ENCODE data around the gene PDE11A. TPM values are rescaled to one million over a fixed set of nuclear protein-coding genes. Genes with fewer than 3 reads are reported as not detected.

The PDE11A gene
- total and polyA plus RNA-seq, 2 of the 13 experiments (the other 11 are each of a cell fraction or from before 2014, with no cell fraction given), result 1.2 to 1.7 TPM

DNA sequence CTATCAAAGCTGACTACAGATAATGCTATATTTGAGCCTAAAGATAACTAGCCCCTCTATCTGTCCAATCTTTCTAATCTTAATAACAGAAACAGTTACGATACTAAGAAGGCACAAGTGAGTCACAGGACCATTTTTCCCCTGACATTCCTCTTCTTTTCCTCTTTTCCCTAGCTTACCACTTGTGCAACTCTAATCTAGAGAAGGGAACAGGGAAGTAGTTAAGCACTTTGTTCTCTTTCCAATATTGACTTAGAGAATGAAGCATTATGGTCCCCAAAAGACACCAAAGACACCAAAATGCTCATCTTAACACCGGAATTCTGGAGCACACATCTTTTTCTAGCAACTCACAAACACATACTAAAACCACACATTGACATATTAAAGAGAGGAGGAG, 1.8 kb downstream of the PDE11A start (continued):
- TF ChIP-seq SOX5 (CRISPR knock-in tag; IDR thresholded peaks at IDR 0.05; ENCODE audit: borderline replicate concordance), result peak; percentile 74
- no peak for TF ChIP-seq ZNF292 (CRISPR knock-in tag; IDR thresholded peaks at IDR 0.05; ENCODE audit: borderline replicate concordance, low read depth)
- TF ChIP-seq SRY (CRISPR knock-in tag; IDR thresholded peaks at IDR 0.05), result no peak
- TF ChIP-seq FOXP1 (IDR thresholded peaks at IDR 0.05), result no peak
- TF ChIP-seq FOXP1 (CRISPR knock-in tag; IDR thresholded peaks at IDR 0.05), result 0 out of 2 replicates have a peak, but pooled peaks have one; percentile 12
- TF ChIP-seq, protein P1, sequence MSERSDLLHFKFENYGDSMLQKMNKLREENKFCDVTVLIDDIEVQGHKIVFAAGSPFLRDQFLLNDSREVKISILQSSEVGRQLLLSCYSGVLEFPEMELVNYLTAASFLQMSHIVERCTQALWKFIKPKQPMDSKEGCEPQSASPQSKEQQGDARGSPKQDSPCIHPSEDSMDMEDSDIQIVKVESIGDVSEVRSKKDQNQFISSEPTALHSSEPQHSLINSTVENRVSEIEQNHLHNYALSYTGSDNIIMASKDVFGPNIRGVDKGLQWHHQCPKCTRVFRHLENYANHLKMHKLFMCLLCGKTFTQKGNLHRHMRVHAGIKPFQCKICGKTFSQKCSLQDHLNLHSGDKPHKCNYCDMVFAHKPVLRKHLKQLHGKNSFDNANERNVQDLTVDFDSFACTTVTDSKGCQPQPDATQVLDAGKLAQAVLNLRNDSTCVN (CRISPR knock-in tag; IDR thresholded peaks at IDR 0.05; ENCODE audit: borderline replicate concordance), result peak; percentile 74; the same call in 1 of the 2 replicates
- TF ChIP-seq, protein P2, sequence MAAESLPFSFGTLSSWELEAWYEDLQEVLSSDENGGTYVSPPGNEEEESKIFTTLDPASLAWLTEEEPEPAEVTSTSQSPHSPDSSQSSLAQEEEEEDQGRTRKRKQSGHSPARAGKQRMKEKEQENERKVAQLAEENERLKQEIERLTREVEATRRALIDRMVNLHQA (CRISPR knock-in tag; IDR thresholded peaks at IDR 0.05), result no peak
- TF ChIP-seq, protein P3, sequence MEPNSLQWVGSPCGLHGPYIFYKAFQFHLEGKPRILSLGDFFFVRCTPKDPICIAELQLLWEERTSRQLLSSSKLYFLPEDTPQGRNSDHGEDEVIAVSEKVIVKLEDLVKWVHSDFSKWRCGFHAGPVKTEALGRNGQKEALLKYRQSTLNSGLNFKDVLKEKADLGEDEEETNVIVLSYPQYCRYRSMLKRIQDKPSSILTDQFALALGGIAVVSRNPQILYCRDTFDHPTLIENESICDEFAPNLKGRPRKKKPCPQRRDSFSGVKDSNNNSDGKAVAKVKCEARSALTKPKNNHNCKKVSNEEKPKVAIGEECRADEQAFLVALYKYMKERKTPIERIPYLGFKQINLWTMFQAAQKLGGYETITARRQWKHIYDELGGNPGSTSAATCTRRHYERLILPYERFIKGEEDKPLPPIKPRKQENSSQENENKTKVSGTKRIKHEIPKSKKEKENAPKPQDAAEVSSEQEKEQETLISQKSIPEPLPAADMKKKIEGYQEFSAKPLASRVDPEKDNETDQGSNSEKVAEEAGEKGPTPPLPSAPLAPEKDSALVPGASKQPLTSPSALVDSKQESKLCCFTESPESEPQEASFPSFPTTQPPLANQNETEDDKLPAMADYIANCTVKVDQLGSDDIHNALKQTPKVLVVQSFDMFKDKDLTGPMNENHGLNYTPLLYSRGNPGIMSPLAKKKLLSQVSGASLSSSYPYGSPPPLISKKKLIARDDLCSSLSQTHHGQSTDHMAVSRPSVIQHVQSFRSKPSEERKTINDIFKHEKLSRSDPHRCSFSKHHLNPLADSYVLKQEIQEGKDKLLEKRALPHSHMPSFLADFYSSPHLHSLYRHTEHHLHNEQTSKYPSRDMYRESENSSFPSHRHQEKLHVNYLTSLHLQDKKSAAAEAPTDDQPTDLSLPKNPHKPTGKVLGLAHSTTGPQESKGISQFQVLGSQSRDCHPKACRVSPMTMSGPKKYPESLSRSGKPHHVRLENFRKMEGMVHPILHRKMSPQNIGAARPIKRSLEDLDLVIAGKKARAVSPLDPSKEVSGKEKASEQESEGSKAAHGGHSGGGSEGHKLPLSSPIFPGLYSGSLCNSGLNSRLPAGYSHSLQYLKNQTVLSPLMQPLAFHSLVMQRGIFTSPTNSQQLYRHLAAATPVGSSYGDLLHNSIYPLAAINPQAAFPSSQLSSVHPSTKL (CRISPR knock-in tag; IDR thresholded peaks at IDR 0.05), result peak; percentile 52
- TF ChIP-seq ZNF773 (CRISPR knock-in tag; IDR thresholded peaks at IDR 0.05; ENCODE audit: borderline replicate concordance), result no peak
- no peak for TF ChIP-seq SNAI1 (CRISPR knock-in tag; IDR thresholded peaks at IDR 0.05; ENCODE audit: borderline replicate concordance)
- TF ChIP-seq SP140L (CRISPR knock-in tag; IDR thresholded peaks at IDR 0.05; ENCODE audit: borderline replicate concordance), result no peak
- peak; percentile 50 for TF ChIP-seq HMG20A (CRISPR knock-in tag; IDR thresholded peaks at IDR 0.05; ENCODE audit: borderline replicate concordance)
- peak; percentile 15; the same call in 1 of the 2 replicates for TF ChIP-seq RXRB (CRISPR knock-in tag; IDR thresholded peaks at IDR 0.05; ENCODE audit: borderline replicate concordance)
- no peak for TF ChIP-seq SMARCE1 (IDR thresholded peaks at IDR 0.05; ENCODE audit: borderline replicate concordance)
- no peak for TF ChIP-seq TAF15 (IDR thresholded peaks at IDR 0.05; ENCODE audit: low read depth, low read length, poor library complexity, severe bottlenecking)
- TF ChIP-seq, protein P4, sequence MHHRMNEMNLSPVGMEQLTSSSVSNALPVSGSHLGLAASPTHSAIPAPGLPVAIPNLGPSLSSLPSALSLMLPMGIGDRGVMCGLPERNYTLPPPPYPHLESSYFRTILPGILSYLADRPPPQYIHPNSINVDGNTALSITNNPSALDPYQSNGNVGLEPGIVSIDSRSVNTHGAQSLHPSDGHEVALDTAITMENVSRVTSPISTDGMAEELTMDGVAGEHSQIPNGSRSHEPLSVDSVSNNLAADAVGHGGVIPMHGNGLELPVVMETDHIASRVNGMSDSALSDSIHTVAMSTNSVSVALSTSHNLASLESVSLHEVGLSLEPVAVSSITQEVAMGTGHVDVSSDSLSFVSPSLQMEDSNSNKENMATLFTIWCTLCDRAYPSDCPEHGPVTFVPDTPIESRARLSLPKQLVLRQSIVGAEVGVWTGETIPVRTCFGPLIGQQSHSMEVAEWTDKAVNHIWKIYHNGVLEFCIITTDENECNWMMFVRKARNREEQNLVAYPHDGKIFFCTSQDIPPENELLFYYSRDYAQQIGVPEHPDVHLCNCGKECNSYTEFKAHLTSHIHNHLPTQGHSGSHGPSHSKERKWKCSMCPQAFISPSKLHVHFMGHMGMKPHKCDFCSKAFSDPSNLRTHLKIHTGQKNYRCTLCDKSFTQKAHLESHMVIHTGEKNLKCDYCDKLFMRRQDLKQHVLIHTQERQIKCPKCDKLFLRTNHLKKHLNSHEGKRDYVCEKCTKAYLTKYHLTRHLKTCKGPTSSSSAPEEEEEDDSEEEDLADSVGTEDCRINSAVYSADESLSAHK (CRISPR knock-in tag; IDR thresholded peaks at IDR 0.05; ENCODE audit: borderline replicate concordance), result no peak
- no peak for TF ChIP-seq ZNF746 (CRISPR knock-in tag; IDR thresholded peaks at IDR 0.05)
- no peak; the same call in 1 of the 2 replicates for TF ChIP-seq ZNF644 (CRISPR knock-in tag; IDR thresholded peaks at IDR 0.05; ENCODE audit: low read depth)
- no peak for TF ChIP-seq KLF11 (CRISPR knock-in tag; IDR thresholded peaks at IDR 0.05)
- TF ChIP-seq, protein P5, sequence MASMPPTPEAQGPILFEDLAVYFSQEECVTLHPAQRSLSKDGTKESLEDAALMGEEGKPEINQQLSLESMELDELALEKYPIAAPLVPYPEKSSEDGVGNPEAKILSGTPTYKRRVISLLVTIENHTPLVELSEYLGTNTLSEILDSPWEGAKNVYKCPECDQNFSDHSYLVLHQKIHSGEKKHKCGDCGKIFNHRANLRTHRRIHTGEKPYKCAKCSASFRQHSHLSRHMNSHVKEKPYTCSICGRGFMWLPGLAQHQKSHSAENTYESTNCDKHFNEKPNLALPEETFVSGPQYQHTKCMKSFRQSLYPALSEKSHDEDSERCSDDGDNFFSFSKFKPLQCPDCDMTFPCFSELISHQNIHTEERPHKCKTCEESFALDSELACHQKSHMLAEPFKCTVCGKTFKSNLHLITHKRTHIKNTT (CRISPR knock-in tag; IDR thresholded peaks at IDR 0.05), result no peak
- TF ChIP-seq FOSL1 (CRISPR knock-in tag; IDR thresholded peaks at IDR 0.05; ENCODE audit: borderline replicate concordance), result no peak
- TF ChIP-seq, protein P6, sequence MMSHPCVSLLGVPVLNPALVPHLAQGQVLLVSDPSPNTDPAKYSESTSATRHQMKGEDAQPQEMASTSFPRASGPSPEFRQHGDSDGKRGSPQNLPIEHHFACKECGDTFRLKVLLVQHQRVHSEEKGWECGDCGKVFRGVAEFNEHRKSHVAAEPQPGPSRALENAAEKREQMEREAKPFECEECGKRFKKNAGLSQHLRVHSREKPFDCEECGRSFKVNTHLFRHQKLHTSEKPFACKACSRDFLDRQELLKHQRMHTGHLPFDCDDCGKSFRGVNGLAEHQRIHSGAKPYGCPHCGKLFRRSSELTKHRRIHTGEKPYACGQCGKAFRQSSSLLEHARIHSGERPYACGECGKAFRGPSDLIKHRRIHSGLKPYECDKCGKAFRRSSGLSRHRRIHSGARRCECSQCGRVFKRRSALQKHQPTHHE (CRISPR knock-in tag; IDR thresholded peaks at IDR 0.05; ENCODE audit: borderline replicate concordance), result no peak
